B cell (primary cell): ENCODE measurements around the gene UBA5.

Source experiments
- CTCF ChIP-seq: fragments of 200-600 bp; IDR thresholded peaks from one replicate; pipeline ENCODE4 v1.8.0; 2022; ENCODE audit warnings: antibody characterized with exemption, mild to moderate bottlenecking
- EZH2 ChIP-seq: IDR thresholded peaks from 2 replicates; pipeline ENCODE4 v1.6.1; 2012; ENCODE audit warnings: borderline replicate concordance, low read depth, mild to moderate bottlenecking, moderate library complexity, low read length; ENCODE audit not compliant: insufficient read depth, poor library complexity, severe bottlenecking

- TF ChIP-seq CTCF = no peak
- TF ChIP-seq EZH2 = no peak
Observed at GRCh38 chr3:132716372-132716771, 56.2 kb downstream of the UBA5 start.
